ENCODE data around the gene ARHGEF26.

ARHGEF26 gene

GRCh38 chr3:154188846-154189245 is 67.7 kb downstream of the ARHGEF26 start:
- TF ChIP-seq GATA3 (IDR thresholded peaks at IDR 0.05; ENCODE audit: low read depth, low read length): no peak
- no peak for TF ChIP-seq GATA2 (IDR thresholded peaks at IDR 0.05; ENCODE audit: low read depth, low read length)

- no peak for TF ChIP-seq GATA3 (IDR thresholded peaks at IDR 0.05; ENCODE audit: low read depth, low read length)
- no peak for TF ChIP-seq GATA2 (IDR thresholded peaks at IDR 0.05; ENCODE audit: low read depth, low read length)
Observed at GRCh38 chr3:154191520-154191919, 70.3 kb downstream of the ARHGEF26 start.

- TF ChIP-seq GATA2 (IDR thresholded peaks at IDR 0.05; ENCODE audit: low read depth, low read length): no peak
- no peak for TF ChIP-seq GATA3 (IDR thresholded peaks at IDR 0.05; ENCODE audit: low read depth, low read length)
Observed at GRCh38 chr3:154192225-154192624, 71.0 kb downstream of the ARHGEF26 start.

- TF ChIP-seq GATA2 (IDR thresholded peaks at IDR 0.05; ENCODE audit: low read depth, low read length) (no peak), GATA3 (IDR thresholded peaks at IDR 0.05; ENCODE audit: low read depth, low read length) (no peak)
Observed at GRCh38 chr3:154193000-154193615, 71.9 kb downstream of the ARHGEF26 start.

GRCh38 chr3:154194877-154195276 is 73.7 kb downstream of the ARHGEF26 start:
- TF ChIP-seq GATA2 (IDR thresholded peaks at IDR 0.05; ENCODE audit: low read depth, low read length) (no peak), GATA3 (IDR thresholded peaks at IDR 0.05; ENCODE audit: low read depth, low read length) (no peak)

- no peak for TF ChIP-seq GATA2 (IDR thresholded peaks at IDR 0.05; ENCODE audit: low read depth, low read length)
- TF ChIP-seq GATA3 (IDR thresholded peaks at IDR 0.05; ENCODE audit: low read depth, low read length): no peak
Observed at GRCh38 chr3:154195620-154196356, 74.6 kb downstream of the ARHGEF26 start.

GRCh38 chr3:154197751-154198150 is 76.6 kb downstream of the ARHGEF26 start:
- TF ChIP-seq GATA3 (IDR thresholded peaks at IDR 0.05; ENCODE audit: low read depth, low read length) (no peak), GATA2 (IDR thresholded peaks at IDR 0.05; ENCODE audit: low read depth, low read length) (no peak)

GRCh38 chr3:154209499-154209898 is 88.3 kb downstream of the ARHGEF26 start:
- no peak for TF ChIP-seq GATA2 (IDR thresholded peaks at IDR 0.05; ENCODE audit: low read depth, low read length)
- TF ChIP-seq GATA3 (IDR thresholded peaks at IDR 0.05; ENCODE audit: low read depth, low read length): no peak

GRCh38 chr3:154210986-154211385 is 89.8 kb downstream of the ARHGEF26 start:
- TF ChIP-seq GATA3 (IDR thresholded peaks at IDR 0.05; ENCODE audit: low read depth, low read length) (no peak), GATA2 (IDR thresholded peaks at IDR 0.05; ENCODE audit: low read depth, low read length) (no peak)

- TF ChIP-seq GATA3 (IDR thresholded peaks at IDR 0.05; ENCODE audit: low read depth, low read length) (no peak), GATA2 (IDR thresholded peaks at IDR 0.05; ENCODE audit: low read depth, low read length) (no peak)
Observed at GRCh38 chr3:154214306-154214705, 93.1 kb downstream of the ARHGEF26 start.

- TF ChIP-seq GATA2 (IDR thresholded peaks at IDR 0.05; ENCODE audit: low read depth, low read length): no peak
- TF ChIP-seq GATA3 (IDR thresholded peaks at IDR 0.05; ENCODE audit: low read depth, low read length): no peak
Observed at GRCh38 chr3:154217671-154218070, 96.5 kb downstream of the ARHGEF26 start.

- TF ChIP-seq GATA2 (IDR thresholded peaks at IDR 0.05; ENCODE audit: low read depth, low read length): no peak
- TF ChIP-seq GATA3 (IDR thresholded peaks at IDR 0.05; ENCODE audit: low read depth, low read length): no peak
Observed at GRCh38 chr3:154218728-154219127, 97.5 kb downstream of the ARHGEF26 start.

- no peak for TF ChIP-seq GATA2 (IDR thresholded peaks at IDR 0.05; ENCODE audit: low read depth, low read length)
- TF ChIP-seq GATA3 (IDR thresholded peaks at IDR 0.05; ENCODE audit: low read depth, low read length): no peak
Observed at GRCh38 chr3:154220462-154220861, 99.3 kb downstream of the ARHGEF26 start.

GRCh38 chr3:154223519-154223918 is 102.3 kb downstream of the ARHGEF26 start:
- no peak for TF ChIP-seq GATA3 (IDR thresholded peaks at IDR 0.05; ENCODE audit: low read depth, low read length)
- TF ChIP-seq GATA2 (IDR thresholded peaks at IDR 0.05; ENCODE audit: low read depth, low read length): no peak

- no peak for TF ChIP-seq GATA3 (IDR thresholded peaks at IDR 0.05; ENCODE audit: low read depth, low read length)
- TF ChIP-seq GATA2 (IDR thresholded peaks at IDR 0.05; ENCODE audit: low read depth, low read length): no peak
Observed at GRCh38 chr3:154224366-154224765, 103.2 kb downstream of the ARHGEF26 start.

Data from SH-SY5Y (cell line).